K562 (cell line): ENCODE data around the gene DPCD. TPM values are rescaled to one million over a fixed set of nuclear protein-coding genes. Genes with fewer than 3 reads are reported as not detected.

Experiments used
- ATF1 ChIP-seq, 2 experiments: fragments of 450-650 bp in 1 of 2; IDR thresholded peaks; 2 replicates each; pipeline ENCODE4 v1.6.1; 2016; ENCODE audit warnings: missing compliant biosample characterization in 1 of 2, missing genetic modification characterization in 1 of 2
- CREB3L1 ChIP-seq: fragments of 450-650 bp; IDR thresholded peaks from 2 replicates; pipeline ENCODE4 v1.6.1; 2014; ENCODE audit warnings: low read depth, mild to moderate bottlenecking, moderate library complexity, borderline replicate concordance
- ID3 ChIP-seq, 2 experiments: fragments of 250-450 bp in 1 of 2; fragments of 450-650 bp in 1 of 2; sonication (Bioruptor Pico) in 1 of 2; IDR thresholded peaks; 2 replicates each; pipeline versions ENCODE4 v1.6.1 to v1.8.0; 2016 to 2021; ENCODE audit warnings: mild to moderate bottlenecking in 2 of 2, moderate library complexity in 2 of 2, missing compliant biosample characterization in 1 of 2, missing genetic modification characterization in 1 of 2
- MAZ ChIP-seq, 2 experiments: fragments of 450-650 bp in 1 of 2; sonication (generic) in 1 of 2; formaldehyde crosslinking; IDR thresholded peaks in 1 of 2; conservative IDR thresholded peaks in 1 of 2; 2 replicates each; pipeline versions ENCODE4 v1.4.0 to v1.5.0; 2020; ENCODE audit warnings: mild to moderate bottlenecking in 1 of 2, missing genetic modification reagents in 1 of 2
- MEIS2 ChIP-seq: fragments of 450-650 bp; IDR thresholded peaks from 2 replicates; pipeline ENCODE4 v1.6.1; 2014; ENCODE audit warnings: mild to moderate bottlenecking; ENCODE audit not compliant: partially characterized antibody
- polyA plus RNA-seq, 8 experiments: library from polyadenylated mRNA; depleted of rRNA in 4 of 8; stranded (reverse) in 5 of 8; unstranded in 3 of 8; fragments of >200 nt; fragmentation: Nextera tagmentation in 2 of 8; fragmentation: Illumina TruSeq in 1 of 8; extraction: Ambion mirVana in 2 of 8; extraction: Trizol in 1 of 8; gene quantifications; 2 replicates each; pipeline versions ENCODE4 v1.2.1 to v1.2.3, GENCODE V29; 2011 to 2014; ENCODE audit warnings: inconsistent platforms in 1 of 8, missing spikeins in 1 of 8
- total RNA-seq, 7 experiments: library from RNA; depleted of rRNA in 6 of 7; stranded (reverse); fragments of >200 nt in 6 of 7; fragmentation: Illumina TruSeq in 2 of 7; extraction: Trizol in 2 of 7; gene quantifications; 2 replicates each; pipeline versions ENCODE4 v1.2.1 to v1.2.3, GENCODE V29; 2011 to 2021; ENCODE audit warnings: low replicate concordance in 1 of 7
- TF ChIP-seq, protein P1 (sequence below): fragments of 250-450 bp; sonication (Bioruptor Pico); IDR thresholded peaks from 2 replicates; pipeline ENCODE4 v1.4.0; 2020

The DPCD gene
- total and polyA plus RNA-seq, 9 of the 15 experiments (the other 6 are each of a cell fraction or from before 2014, with no cell fraction given), result 12.1 to 45.2 (median 20.0) TPM

GRCh38 chr10:101566333-101567164 is 21.6 kb upstream of the DPCD start (continued):
- TF ChIP-seq ID3 (CRISPR knock-in tag; IDR thresholded peaks at IDR 0.05), result no peak
- no peak for TF ChIP-seq ID3 (tag; IDR thresholded peaks at IDR 0.05)
- TF ChIP-seq MAZ (CRISPR knock-in tag; conservative IDR thresholded peaks at IDR 0.05 in 1 of 2, IDR thresholded peaks at IDR 0.05 in 1 of 2), result peak; percentile 26 to 44; a peak in 2 of 4 replicates
- no peak for TF ChIP-seq ATF1 (CRISPR knock-in tag; IDR thresholded peaks at IDR 0.05)
- peak; percentile 65 for TF ChIP-seq ATF1 (tag; IDR thresholded peaks at IDR 0.05)
- TF ChIP-seq CREB3L1, result no peak
- peak; percentile 97 for TF ChIP-seq MEIS2
- TF ChIP-seq, protein P1, sequence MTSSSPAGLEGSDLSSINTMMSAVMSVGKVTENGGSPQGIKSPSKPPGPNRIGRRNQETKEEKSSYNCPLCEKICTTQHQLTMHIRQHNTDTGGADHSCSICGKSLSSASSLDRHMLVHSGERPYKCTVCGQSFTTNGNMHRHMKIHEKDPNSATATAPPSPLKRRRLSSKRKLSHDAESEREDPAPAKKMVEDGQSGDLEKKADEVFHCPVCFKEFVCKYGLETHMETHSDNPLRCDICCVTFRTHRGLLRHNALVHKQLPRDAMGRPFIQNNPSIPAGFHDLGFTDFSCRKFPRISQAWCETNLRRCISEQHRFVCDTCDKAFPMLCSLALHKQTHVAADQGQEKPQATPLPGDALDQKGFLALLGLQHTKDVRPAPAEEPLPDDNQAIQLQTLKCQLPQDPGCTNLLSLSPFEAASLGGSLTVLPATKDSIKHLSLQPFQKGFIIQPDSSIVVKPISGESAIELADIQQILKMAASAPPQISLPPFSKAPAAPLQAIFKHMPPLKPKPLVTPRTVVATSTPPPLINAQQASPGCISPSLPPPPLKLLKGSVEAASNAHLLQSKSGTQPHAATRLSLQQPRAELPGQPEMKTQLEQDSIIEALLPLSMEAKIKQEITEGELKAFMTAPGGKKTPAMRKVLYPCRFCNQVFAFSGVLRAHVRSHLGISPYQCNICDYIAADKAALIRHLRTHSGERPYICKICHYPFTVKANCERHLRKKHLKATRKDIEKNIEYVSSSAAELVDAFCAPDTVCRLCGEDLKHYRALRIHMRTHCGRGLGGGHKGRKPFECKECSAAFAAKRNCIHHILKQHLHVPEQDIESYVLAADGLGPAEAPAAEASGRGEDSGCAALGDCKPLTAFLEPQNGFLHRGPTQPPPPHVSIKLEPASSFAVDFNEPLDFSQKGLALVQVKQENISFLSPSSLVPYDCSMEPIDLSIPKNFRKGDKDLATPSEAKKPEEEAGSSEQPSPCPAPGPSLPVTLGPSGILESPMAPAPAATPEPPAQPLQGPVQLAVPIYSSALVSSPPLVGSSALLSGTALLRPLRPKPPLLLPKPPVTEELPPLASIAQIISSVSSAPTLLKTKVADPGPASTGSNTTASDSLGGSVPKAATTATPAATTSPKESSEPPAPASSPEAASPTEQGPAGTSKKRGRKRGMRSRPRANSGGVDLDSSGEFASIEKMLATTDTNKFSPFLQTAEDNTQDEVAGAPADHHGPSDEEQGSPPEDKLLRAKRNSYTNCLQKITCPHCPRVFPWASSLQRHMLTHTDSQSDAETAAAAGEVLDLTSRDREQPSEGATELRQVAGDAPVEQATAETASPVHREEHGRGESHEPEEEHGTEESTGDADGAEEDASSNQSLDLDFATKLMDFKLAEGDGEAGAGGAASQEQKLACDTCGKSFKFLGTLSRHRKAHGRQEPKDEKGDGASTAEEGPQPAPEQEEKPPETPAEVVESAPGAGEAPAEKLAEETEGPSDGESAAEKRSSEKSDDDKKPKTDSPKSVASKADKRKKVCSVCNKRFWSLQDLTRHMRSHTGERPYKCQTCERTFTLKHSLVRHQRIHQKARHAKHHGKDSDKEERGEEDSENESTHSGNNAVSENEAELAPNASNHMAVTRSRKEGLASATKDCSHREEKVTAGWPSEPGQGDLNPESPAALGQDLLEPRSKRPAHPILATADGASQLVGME (CRISPR knock-in tag), result no peak
